ENCODE measurements around the gene PPP4R2.

Gene PPP4R2

GRCh38 chr3:73069775-73070444, 73.3 kb downstream of the PPP4R2 start:
- TF ChIP-seq ZFX (IDR thresholded peaks at IDR 0.05) (no peak), CTCF (conservative IDR thresholded peaks at IDR 0.05) (no peak)
- H3K27ac ChIP-seq, result no peak overlapping the region

GRCh38 chr3:73070675-73071575, 74.3 kb downstream of the PPP4R2 start:
- no peak overlapping the region for H3K27ac ChIP-seq
- no peak for TF ChIP-seq CTCF (conservative IDR thresholded peaks at IDR 0.05)
- no peak for TF ChIP-seq ZFX (IDR thresholded peaks at IDR 0.05)

- TF ChIP-seq ZFX (IDR thresholded peaks at IDR 0.05) (no peak), CTCF (conservative IDR thresholded peaks at IDR 0.05) (no peak)
- H3K27ac ChIP-seq, result no peak overlapping the region
These were observed 75.3 kb downstream of the PPP4R2 start for GRCh38 chr3:73071952-73072351.

GRCh38 chr3:73072634-73073033, 76.0 kb downstream of the PPP4R2 start:
- TF ChIP-seq CTCF (conservative IDR thresholded peaks at IDR 0.05) (no peak), ZFX (IDR thresholded peaks at IDR 0.05) (no peak)
- no peak overlapping the region for H3K27ac ChIP-seq

- H3K27ac ChIP-seq, result no peak overlapping the region
- TF ChIP-seq CTCF (conservative IDR thresholded peaks at IDR 0.05) (no peak), ZFX (IDR thresholded peaks at IDR 0.05) (no peak)
These were observed 76.6 kb downstream of the PPP4R2 start for GRCh38 chr3:73073091-73073707.

GRCh38 chr3:73074781-73075180, 78.2 kb downstream of the PPP4R2 start:
- no peak for TF ChIP-seq CTCF (conservative IDR thresholded peaks at IDR 0.05)
- TF ChIP-seq ZFX (IDR thresholded peaks at IDR 0.05), result no peak
- no peak overlapping the region for H3K27ac ChIP-seq

Data from C4-2B (cell line).